GM15510 (cell line): ENCODE results near the gene CCDC194.

Source experiments
- POLR2A ChIP-seq: IDR thresholded peaks from 3 replicates; pipeline ENCODE4 v1.6.1; 2011; ENCODE audit warnings: borderline replicate concordance; ENCODE audit not compliant: insufficient read length; ENCODE audit errors: extremely low read depth

Gene CCDC194

GRCh38 chr19:17359905-17360800, 33.8 kb downstream of the CCDC194 start:
- no peak for TF ChIP-seq POLR2A

- no peak for TF ChIP-seq POLR2A
Observed at GRCh38 chr19:17358395-17358794, 35.6 kb downstream of the CCDC194 start.

GRCh38 chr19:17357724-17358123, 36.3 kb downstream of the CCDC194 start:
- no peak for TF ChIP-seq POLR2A

- TF ChIP-seq POLR2A: no peak
Observed at GRCh38 chr19:17357078-17357666, 36.8 kb downstream of the CCDC194 start.

- TF ChIP-seq POLR2A: no peak
Observed at GRCh38 chr19:17353386-17353785, 40.6 kb downstream of the CCDC194 start.

GRCh38 chr19:17352608-17353280, 41.3 kb downstream of the CCDC194 start:
- no peak for TF ChIP-seq POLR2A

- no peak for TF ChIP-seq POLR2A
Observed at GRCh38 chr19:17351815-17352435, 42.1 kb downstream of the CCDC194 start.

- no peak for TF ChIP-seq POLR2A
Observed at GRCh38 chr19:17348700-17349099, 45.3 kb downstream of the CCDC194 start.

GRCh38 chr19:17347877-17348276, 46.1 kb downstream of the CCDC194 start:
- no peak for TF ChIP-seq POLR2A

GRCh38 chr19:17347361-17347760, 46.6 kb downstream of the CCDC194 start:
- no peak for TF ChIP-seq POLR2A

GRCh38 chr19:17346109-17346671, 47.8 kb downstream of the CCDC194 start:
- no peak for TF ChIP-seq POLR2A

GRCh38 chr19:17341845-17342244, 52.2 kb downstream of the CCDC194 start:
- TF ChIP-seq POLR2A: no peak

- no peak for TF ChIP-seq POLR2A
Observed at GRCh38 chr19:17341386-17341785, 52.6 kb downstream of the CCDC194 start.

- TF ChIP-seq POLR2A: no peak
Observed at GRCh38 chr19:17340871-17341357, 53.1 kb downstream of the CCDC194 start.
